HepG2 (cell line): ENCODE measurements around the gene SIVA1. TPM values are rescaled to one million over a fixed set of nuclear protein-coding genes. Genes with fewer than 3 reads are reported as not detected.
A peak's percentile ranks its signal among the peaks of the same experiment; 100 is the strongest.

Experiments used
- ATAC-seq: fragments of 200-7000 bp; cut with Tn5 transposase; 3 replicates; pipeline ENCODE4 v1.9.1; 2020; ENCODE audit warnings: mild to moderate bottlenecking, moderate library complexity
- BruUV-seq: library from RNA; stranded (reverse); fragments of 400-500 nt; replicated peaks from 2 replicates; lab custom pipeline; 2021; lab: Mats Ljungman, UMichigan
- CTCF ChIA-PET: fragments of 300-600 bp; formaldehyde crosslinking; extraction: SDS; loops from one replicate; lab custom pipeline; 2021; ENCODE audit warnings: low total read pairs, inconsistent platforms, low intra/inter-chr PET ratio; lab: Yijun Ruan, JAX
- POLR2A ChIA-PET: fragments of 350-600 bp; sonication (Branson Sonifier 250); formaldehyde crosslinking; loops from one replicate; lab custom pipeline; 2020; ENCODE audit warnings: antibody characterized with exemption, inconsistent platforms; lab: Yijun Ruan, JAX
- DNase-seq: peaks from one replicate; pipeline ENCODE4 v3.0.0-alpha.2; 2015; ENCODE audit warnings: low spot score
- FAIRE-seq: peaks from 3 replicates; lab custom pipeline; 2011; peaks lifted over from hg19 to GRCh38; lab: Jason Lieb, UNC
- H2AFZ ChIP-seq: one replicate; pipeline ENCODE4 v1.6.1; 2011; ENCODE audit warnings: low read length, inconsistent platforms
- H3K27ac ChIP-seq: fragments of 300-600 bp; 3 replicates; pipeline ENCODE4 v1.8.0; 2011; ENCODE audit warnings: mixed run types, mild to moderate bottlenecking, mixed read lengths, low read length, inconsistent platforms; ENCODE audit not compliant: insufficient read depth; ENCODE audit errors: extremely low read length
- H3K27me3 ChIP-seq, 2 experiments: fragments of 200-600 bp in 1 of 2; 2 replicates in 1 of 2; 3 replicates in 1 of 2; pipeline versions ENCODE4 v1.6.0 to v1.8.0; 2011; ENCODE audit warnings: low read length in 2 of 2, mild to moderate bottlenecking in 2 of 2, moderate library complexity in 2 of 2, inconsistent platforms in 1 of 2; ENCODE audit not compliant: insufficient read depth in 2 of 2, control insufficient read depth in 1 of 2
- H3K36me3 ChIP-seq, 2 experiments: fragments of 200-600 bp in 1 of 2; replicated peaks in 1 of 2; 2 replicates in 1 of 2; 3 replicates in 1 of 2; pipeline versions ENCODE4 v1.5.1 to v1.8.0; 2011; ENCODE audit warnings: low read length in 2 of 2, inconsistent platforms in 1 of 2; ENCODE audit not compliant: insufficient read depth in 2 of 2, control insufficient read depth in 1 of 2
- H3K4me1 ChIP-seq: 2 replicates; pipeline ENCODE4 v1.5.1; 2012; ENCODE audit warnings: low read length, inconsistent platforms; ENCODE audit not compliant: insufficient read depth
- H3K4me2 ChIP-seq: 2 replicates; pipeline ENCODE4 v1.6.0; 2011; ENCODE audit warnings: low read depth, low read length, inconsistent platforms
- H3K4me3 ChIP-seq, 3 experiments: fragments of 200-600 bp in 1 of 3; sonication (generic), shearing (Covaris generic) in 1 of 3; replicated peaks in 1 of 3; 2 replicates each; pipeline ENCODE4 v1.5.1; 2011 to 2016; ENCODE audit warnings: low read length in 3 of 3, inconsistent platforms in 2 of 3, low read depth in 2 of 3, mild to moderate bottlenecking in 2 of 3, control low read depth in 1 of 3, mixed read lengths in 1 of 3; ENCODE audit not compliant: insufficient read depth in 1 of 3
- H3K79me2 ChIP-seq: one replicate; pipeline ENCODE4 v1.6.1; 2011; ENCODE audit warnings: low read length, inconsistent platforms; ENCODE audit not compliant: insufficient read depth
- H3K9ac ChIP-seq: 2 replicates; pipeline ENCODE4 v1.6.0; 2011; ENCODE audit warnings: mild to moderate bottlenecking, low read depth, low read length, inconsistent platforms; ENCODE audit not compliant: insufficient read depth
- H3K9me3 ChIP-seq: 2 replicates; pipeline ENCODE4 v1.5.1; 2012; ENCODE audit warnings: mild to moderate bottlenecking, low read length
- H4K20me1 ChIP-seq: 2 replicates; pipeline ENCODE4 v1.6.0; 2011; ENCODE audit warnings: inconsistent platforms, mild to moderate bottlenecking, low read length, moderate library complexity; ENCODE audit not compliant: insufficient read depth
- CREB1 ChIP-seq, 2 experiments: fragments of 450-650 bp in 1 of 2; IDR thresholded peaks; 2 replicates each; pipeline ENCODE4 v1.6.1; 2016 to 2017; ENCODE audit warnings: control low read depth in 1 of 2, mild to moderate bottlenecking in 1 of 2, missing compliant biosample characterization in 1 of 2, missing genetic modification characterization in 1 of 2
- GZF1 ChIP-seq: sonication (generic); formaldehyde crosslinking; IDR thresholded peaks from 2 replicates; pipeline ENCODE4 v1.5.1; 2020; ENCODE audit warnings: mild to moderate bottlenecking, missing genetic modification reagents
- ONECUT2 ChIP-seq: sonication (generic); formaldehyde crosslinking; IDR thresholded peaks from 2 replicates; pipeline ENCODE4 v1.4.0; 2020; ENCODE audit warnings: missing genetic modification reagents
- PHB2 ChIP-seq: fragments of 450-650 bp; IDR thresholded peaks from 2 replicates; pipeline ENCODE4 v1.6.1; 2018; ENCODE audit not compliant: partially characterized antibody
- POLR2A ChIP-seq, 2 experiments: IDR thresholded peaks; 2 replicates each; pipeline ENCODE4 v1.6.1; 2011; ENCODE audit warnings: low read depth in 2 of 2, low read length in 2 of 2, mild to moderate bottlenecking in 1 of 2, moderate library complexity in 1 of 2; ENCODE audit not compliant: insufficient read depth in 1 of 2
- RFXAP ChIP-seq: sonication (generic); formaldehyde crosslinking; IDR thresholded peaks from 2 replicates; pipeline ENCODE4 v1.4.0; 2020; ENCODE audit warnings: missing genetic modification reagents, borderline replicate concordance
- SNAPC2 ChIP-seq: sonication (generic); formaldehyde crosslinking; IDR thresholded peaks from 2 replicates; pipeline ENCODE4 v1.8.1; 2022; ENCODE audit warnings: mild to moderate bottlenecking, missing genetic modification reagents
- SP140L ChIP-seq: sonication (generic); formaldehyde crosslinking; IDR thresholded peaks from 2 replicates; pipeline ENCODE4 v1.4.0; 2020; ENCODE audit warnings: missing genetic modification reagents, borderline replicate concordance
- SP5 ChIP-seq: IDR thresholded peaks from 2 replicates; pipeline ENCODE4 v1.6.1; 2016; ENCODE audit warnings: low read depth, borderline replicate concordance
- TEAD3 ChIP-seq: optimal IDR thresholded peaks from 2 replicates; pipeline ENCODE3; 2016; ENCODE audit warnings: borderline replicate concordance
- ZMYM3 ChIP-seq: sonication (generic); formaldehyde crosslinking; IDR thresholded peaks from 2 replicates; pipeline ENCODE4 v1.5.1; 2020; ENCODE audit warnings: mild to moderate bottlenecking, missing genetic modification reagents
- ZNF101 ChIP-seq: sonication (generic); formaldehyde crosslinking; IDR thresholded peaks from 2 replicates; pipeline ENCODE4 v1.4.0; 2020; ENCODE audit warnings: mild to moderate bottlenecking, low read depth, missing genetic modification reagents, borderline replicate concordance
- ZNF768 ChIP-seq: sonication (generic); formaldehyde crosslinking; IDR thresholded peaks from 2 replicates; pipeline ENCODE4 v1.4.0; 2020; ENCODE audit warnings: missing genetic modification reagents
- WGBS: methylation state at CpG from one replicate; pipeline ENCODE4 v1.1.6; 2017; ENCODE audit warnings: low lambda C conversion rate; 5-methylcytosine and 5-hydroxymethylcytosine counted together
- in situ Hi-C: cut with HindIII; loops from 2 replicates; pipeline ENCODE4 v1.10.0; 2017; ENCODE audit warnings: low pct_unique_long_range_greater_than_20kb; ENCODE audit not compliant: extremely low pct_ligation_motif_present
- intact Hi-C: fragments of 100-400 bp; cut with micrococcal nuclease; formaldehyde crosslinking; loops from one replicate; pipeline ENCODE4 v1.10.0; 2022; ENCODE audit not compliant: unreplicated experiment
- polyA plus RNA-seq, 8 experiments: library from polyadenylated mRNA; depleted of rRNA in 3 of 8; stranded (reverse) in 7 of 8; unstranded in 1 of 8; fragments of >200 nt; fragmentation: Illumina TruSeq in 4 of 8; extraction: Trizol in 4 of 8; gene quantifications; 2 replicates each; pipeline versions ENCODE4 v1.2.1 to v1.2.3, GENCODE V29; 2011 to 2016; ENCODE audit warnings: low read depth in 4 of 8, missing spikeins in 1 of 8, mixed read lengths in 1 of 8; ENCODE audit not compliant: insufficient read depth in 1 of 8
- total RNA-seq, 5 experiments: library from RNA; depleted of rRNA; stranded (reverse); fragments of >200 nt; fragmentation: Illumina TruSeq; extraction: Trizol; gene quantifications; 2 replicates each; pipeline ENCODE4 v1.2.3, GENCODE V29; 2016; ENCODE audit warnings: low read depth in 1 of 5
- TF ChIP-seq, protein P1 (sequence below): conservative IDR thresholded peaks from 2 replicates; pipeline ENCODE4 v1.6.1; 2018; ENCODE audit warnings: missing genetic modification reagents
- TF ChIP-seq, protein P2 (sequence below): IDR thresholded peaks from 2 replicates; pipeline ENCODE4 v1.6.1; 2016; ENCODE audit warnings: low read depth, borderline replicate concordance
- TF ChIP-seq, protein P3 (sequence below): IDR thresholded peaks from 2 replicates; pipeline ENCODE4 v1.4.0; 2020; ENCODE audit warnings: mild to moderate bottlenecking, missing genetic modification reagents
- TF ChIP-seq, protein P4 (sequence below): sonication (generic); formaldehyde crosslinking; IDR thresholded peaks from 2 replicates; pipeline ENCODE4 v1.4.0; 2020; ENCODE audit warnings: missing genetic modification reagents

SIVA1 gene
- total and polyA plus RNA-seq, 2 of the 13 experiments (the other 11 are each of a cell fraction or from before 2014, with no cell fraction given) = 123 to 186 TPM

DNA sequence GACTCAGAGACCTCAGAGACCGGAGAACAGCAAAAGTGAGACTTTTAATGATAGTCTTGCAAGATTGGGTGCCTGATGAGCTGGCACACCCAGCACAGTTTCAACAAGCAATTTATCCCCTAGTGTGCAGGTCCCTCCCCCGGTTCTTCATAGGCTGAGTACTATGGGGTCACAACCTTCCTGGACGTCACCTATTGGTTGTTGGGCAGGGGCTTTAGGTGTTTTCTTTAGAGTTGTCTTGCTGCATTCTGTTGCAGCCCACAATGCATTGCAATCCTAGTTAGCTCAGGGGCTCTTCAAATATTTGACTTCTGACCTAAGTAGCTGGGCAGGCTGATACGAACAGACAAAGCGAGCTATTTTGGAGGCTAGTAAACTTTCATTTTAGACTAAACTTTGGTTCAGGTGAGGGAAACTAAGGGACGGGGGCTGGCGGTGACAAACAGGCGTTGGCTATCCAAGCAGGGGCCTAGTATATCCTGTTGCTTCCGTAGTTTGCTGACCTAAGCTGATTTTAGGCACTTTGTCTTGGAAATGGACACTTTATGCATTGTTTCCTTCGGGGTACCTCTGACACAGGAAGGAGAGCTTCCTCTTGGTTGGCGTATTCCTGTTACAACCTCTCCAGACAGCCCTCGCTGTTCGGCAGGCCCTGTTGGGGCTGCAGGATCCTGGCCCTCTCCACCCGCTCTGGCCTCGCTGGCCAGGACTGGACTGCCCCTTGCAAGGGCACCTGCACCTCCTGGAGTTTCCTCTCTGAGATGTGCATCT is 14.1 kb downstream of the SIVA1 start:
- WGBS = 0% methylated on average over 10 of the region's 15 CpGs
- peak; percentile 99 for FAIRE-seq
- POLR2A ChIA-PET = interaction anchor here (0.6 to 4.1 kb wide), 18 partner anchors 9 to 218 kb away, joined by 3 to 72 read pairs (median 12); partner anchors contain the start of genes AKT1, CEP170B, CLBA1 and SIVA1
- Histone ChIP-seq H3K4me1 (peaks cover 45% of the 10 kb centered on the region), H3K4me2 (peak overlapping the region; percentile 93), H3K27me3 (no peaks in the 10 kb centered on the region; a peak in 1 of 5 replicates), H3K9ac (peak overlapping the region; percentile 99), H2AFZ (no peak overlapping the region), H4K20me1 (peaks cover 26% of the 10 kb centered on the region), H3K27ac (peak overlapping the region; percentile 97), H3K4me3 (peak overlapping the region; percentile 74 to 81 (median 75)), H3K79me2 (peaks cover 53% of the 10 kb centered on the region), H3K9me3 (peaks cover 8% of the 10 kb centered on the region), H3K36me3 (peaks cover 7 to 18% of the 10 kb centered on the region in 2 experiments)
- intact Hi-C loops = loop anchor here (2.0 kb wide), 1 partner anchor 14 kb away; the partner anchor contains the start of gene SIVA1
- ATAC-seq = peak; percentile 30
- in situ Hi-C loops = loop anchor here (5.0 kb wide), 2 partner anchors 55 to 100 kb away; partner anchors contain the start of gene CEP170B
- DNase-seq = peak; percentile 93
- CTCF ChIA-PET = interaction anchor here (2.5 kb wide), 1 partner anchor 104 kb away, joined by 11 read pairs; no protein-coding TSS in a partner anchor
- TSS peak; percentile 95 for BruUV-seq
- 0 out of 2 replicates have a peak, but pooled peaks have one; percentile 13 for TF ChIP-seq SP5 (CRISPR knock-in tag)
- no peak for TF ChIP-seq RFXAP
- TF ChIP-seq ONECUT2 (CRISPR knock-in tag) = no peak
- TF ChIP-seq, protein P1, sequence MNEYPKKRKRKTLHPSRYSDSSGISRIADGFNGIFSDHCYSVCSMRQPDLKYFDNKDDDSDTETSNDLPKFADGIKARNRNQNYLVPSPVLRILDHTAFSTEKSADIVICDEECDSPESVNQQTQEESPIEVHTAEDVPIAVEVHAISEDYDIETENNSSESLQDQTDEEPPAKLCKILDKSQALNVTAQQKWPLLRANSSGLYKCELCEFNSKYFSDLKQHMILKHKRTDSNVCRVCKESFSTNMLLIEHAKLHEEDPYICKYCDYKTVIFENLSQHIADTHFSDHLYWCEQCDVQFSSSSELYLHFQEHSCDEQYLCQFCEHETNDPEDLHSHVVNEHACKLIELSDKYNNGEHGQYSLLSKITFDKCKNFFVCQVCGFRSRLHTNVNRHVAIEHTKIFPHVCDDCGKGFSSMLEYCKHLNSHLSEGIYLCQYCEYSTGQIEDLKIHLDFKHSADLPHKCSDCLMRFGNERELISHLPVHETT = no peak
- TF ChIP-seq, protein P2, sequence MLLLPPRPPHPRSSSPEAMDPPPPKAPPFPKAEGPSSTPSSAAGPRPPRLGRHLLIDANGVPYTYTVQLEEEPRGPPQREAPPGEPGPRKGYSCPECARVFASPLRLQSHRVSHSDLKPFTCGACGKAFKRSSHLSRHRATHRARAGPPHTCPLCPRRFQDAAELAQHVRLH (CRISPR knock-in tag) = peak; percentile 63; the same call in 1 of the 2 replicates
- TF ChIP-seq ZMYM3 (CRISPR knock-in tag) = 0 out of 2 replicates have a peak, but pooled peaks have one; percentile 14
- no peak for TF ChIP-seq PHB2
- peak; percentile 58 for TF ChIP-seq TEAD3 (CRISPR knock-in tag)
- TF ChIP-seq, protein P3, sequence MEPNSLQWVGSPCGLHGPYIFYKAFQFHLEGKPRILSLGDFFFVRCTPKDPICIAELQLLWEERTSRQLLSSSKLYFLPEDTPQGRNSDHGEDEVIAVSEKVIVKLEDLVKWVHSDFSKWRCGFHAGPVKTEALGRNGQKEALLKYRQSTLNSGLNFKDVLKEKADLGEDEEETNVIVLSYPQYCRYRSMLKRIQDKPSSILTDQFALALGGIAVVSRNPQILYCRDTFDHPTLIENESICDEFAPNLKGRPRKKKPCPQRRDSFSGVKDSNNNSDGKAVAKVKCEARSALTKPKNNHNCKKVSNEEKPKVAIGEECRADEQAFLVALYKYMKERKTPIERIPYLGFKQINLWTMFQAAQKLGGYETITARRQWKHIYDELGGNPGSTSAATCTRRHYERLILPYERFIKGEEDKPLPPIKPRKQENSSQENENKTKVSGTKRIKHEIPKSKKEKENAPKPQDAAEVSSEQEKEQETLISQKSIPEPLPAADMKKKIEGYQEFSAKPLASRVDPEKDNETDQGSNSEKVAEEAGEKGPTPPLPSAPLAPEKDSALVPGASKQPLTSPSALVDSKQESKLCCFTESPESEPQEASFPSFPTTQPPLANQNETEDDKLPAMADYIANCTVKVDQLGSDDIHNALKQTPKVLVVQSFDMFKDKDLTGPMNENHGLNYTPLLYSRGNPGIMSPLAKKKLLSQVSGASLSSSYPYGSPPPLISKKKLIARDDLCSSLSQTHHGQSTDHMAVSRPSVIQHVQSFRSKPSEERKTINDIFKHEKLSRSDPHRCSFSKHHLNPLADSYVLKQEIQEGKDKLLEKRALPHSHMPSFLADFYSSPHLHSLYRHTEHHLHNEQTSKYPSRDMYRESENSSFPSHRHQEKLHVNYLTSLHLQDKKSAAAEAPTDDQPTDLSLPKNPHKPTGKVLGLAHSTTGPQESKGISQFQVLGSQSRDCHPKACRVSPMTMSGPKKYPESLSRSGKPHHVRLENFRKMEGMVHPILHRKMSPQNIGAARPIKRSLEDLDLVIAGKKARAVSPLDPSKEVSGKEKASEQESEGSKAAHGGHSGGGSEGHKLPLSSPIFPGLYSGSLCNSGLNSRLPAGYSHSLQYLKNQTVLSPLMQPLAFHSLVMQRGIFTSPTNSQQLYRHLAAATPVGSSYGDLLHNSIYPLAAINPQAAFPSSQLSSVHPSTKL (CRISPR knock-in tag) = peak; percentile 37; the same call in 1 of the 2 replicates
- no peak for TF ChIP-seq ZNF101 (CRISPR knock-in tag)
- TF ChIP-seq CREB1 (IDR thresholded peaks at IDR 0.05) = no peak; the same call in 1 of the 2 replicates
- TF ChIP-seq CREB1 (CRISPR knock-in tag; IDR thresholded peaks at IDR 0.05) = peak; percentile 78
- 0 out of 2 replicates have a peak, but pooled peaks have one; percentile 44 for TF ChIP-seq GZF1 (CRISPR knock-in tag)
- TF ChIP-seq POLR2A (IDR thresholded peaks at IDR 0.05; ENCODE audit: insufficient read depth in 1 of 2, low read depth in 2 of 2, low read length in 2 of 2) = peak; percentile 92 to 97
- TF ChIP-seq SP140L (CRISPR knock-in tag) = no peak; the same call in 1 of the 2 replicates
- peak; percentile 42; the same call in 1 of the 2 replicates for TF ChIP-seq ZNF768 (CRISPR knock-in tag)
- TF ChIP-seq, protein P4, sequence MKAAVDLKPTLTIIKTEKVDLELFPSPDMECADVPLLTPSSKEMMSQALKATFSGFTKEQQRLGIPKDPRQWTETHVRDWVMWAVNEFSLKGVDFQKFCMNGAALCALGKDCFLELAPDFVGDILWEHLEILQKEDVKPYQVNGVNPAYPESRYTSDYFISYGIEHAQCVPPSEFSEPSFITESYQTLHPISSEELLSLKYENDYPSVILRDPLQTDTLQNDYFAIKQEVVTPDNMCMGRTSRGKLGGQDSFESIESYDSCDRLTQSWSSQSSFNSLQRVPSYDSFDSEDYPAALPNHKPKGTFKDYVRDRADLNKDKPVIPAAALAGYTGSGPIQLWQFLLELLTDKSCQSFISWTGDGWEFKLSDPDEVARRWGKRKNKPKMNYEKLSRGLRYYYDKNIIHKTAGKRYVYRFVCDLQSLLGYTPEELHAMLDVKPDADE (CRISPR knock-in tag) = no peak
- TF ChIP-seq SNAPC2 = peak; percentile 23; the same call in 1 of the 2 replicates
